A549 (cell line): ENCODE data around the gene EML2.

Experiments
- EHMT2 ChIP-seq: fragments of 200-600 bp; sonication (generic); IDR thresholded peaks from 2 replicates; pipeline ENCODE4 v1.6.1; 2016; ENCODE audit warnings: antibody characterized with exemption, low read depth, mild to moderate bottlenecking, moderate library complexity
- JUNB ChIP-seq: fragments of >200 bp; sonication (Bioruptor Twin); formaldehyde crosslinking; IDR thresholded peaks from 2 replicates; pipeline ENCODE4 v1.6.1; 2016
- MAFK ChIP-seq: fragments of 450-650 bp; IDR thresholded peaks from 2 replicates; pipeline ENCODE4 v1.6.1; 2014; ENCODE audit not compliant: partially characterized antibody
- POLR2A ChIP-seq: IDR thresholded peaks from 2 replicates; pipeline ENCODE4 v1.6.1; 2012; ENCODE audit warnings: mild to moderate bottlenecking, low read length
- SMC3 ChIP-seq: fragments of >200 bp; sonication (Bioruptor Twin); formaldehyde crosslinking; IDR thresholded peaks from 3 replicates; pipeline ENCODE4 v1.6.1; 2018; ENCODE audit warnings: inconsistent platforms
- TF ChIP-seq, protein P1 (sequence below): fragments of >200 bp; sonication (Bioruptor Twin); formaldehyde crosslinking; IDR thresholded peaks from 3 replicates; pipeline ENCODE4 v1.5.1; 2016
- TF ChIP-seq, protein P2 (sequence below): fragments of 200-600 bp; sonication (generic); IDR thresholded peaks from 2 replicates; pipeline ENCODE4 v1.6.1; 2016; ENCODE audit warnings: antibody characterized with exemption, mild to moderate bottlenecking, moderate library complexity

DNA sequence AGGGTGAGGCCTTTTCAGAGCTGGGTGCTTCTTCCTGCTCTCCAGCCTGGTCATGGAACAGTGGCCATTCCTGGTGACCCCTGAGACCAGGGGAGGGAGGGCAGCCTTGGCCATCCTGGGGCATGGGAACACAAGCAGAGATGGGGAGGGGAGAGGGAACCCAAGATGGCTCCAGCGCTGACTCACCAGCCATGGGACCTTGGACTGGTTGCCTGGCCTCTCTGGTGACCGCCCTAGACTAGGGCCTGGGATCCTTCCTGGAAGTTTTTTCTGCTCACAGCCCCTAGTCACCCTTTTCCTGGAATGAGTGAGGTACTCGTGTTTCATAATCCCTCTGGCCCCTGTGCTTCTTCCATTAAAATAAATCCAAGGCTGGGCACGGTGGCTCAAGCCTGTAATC, 51.3 kb downstream of the EML2 start:
- TF ChIP-seq POLR2A (no peak), EHMT2 (no peak), SMC3 (no peak), MAFK (no peak), JUNB (no peak)
- TF ChIP-seq, protein P1, sequence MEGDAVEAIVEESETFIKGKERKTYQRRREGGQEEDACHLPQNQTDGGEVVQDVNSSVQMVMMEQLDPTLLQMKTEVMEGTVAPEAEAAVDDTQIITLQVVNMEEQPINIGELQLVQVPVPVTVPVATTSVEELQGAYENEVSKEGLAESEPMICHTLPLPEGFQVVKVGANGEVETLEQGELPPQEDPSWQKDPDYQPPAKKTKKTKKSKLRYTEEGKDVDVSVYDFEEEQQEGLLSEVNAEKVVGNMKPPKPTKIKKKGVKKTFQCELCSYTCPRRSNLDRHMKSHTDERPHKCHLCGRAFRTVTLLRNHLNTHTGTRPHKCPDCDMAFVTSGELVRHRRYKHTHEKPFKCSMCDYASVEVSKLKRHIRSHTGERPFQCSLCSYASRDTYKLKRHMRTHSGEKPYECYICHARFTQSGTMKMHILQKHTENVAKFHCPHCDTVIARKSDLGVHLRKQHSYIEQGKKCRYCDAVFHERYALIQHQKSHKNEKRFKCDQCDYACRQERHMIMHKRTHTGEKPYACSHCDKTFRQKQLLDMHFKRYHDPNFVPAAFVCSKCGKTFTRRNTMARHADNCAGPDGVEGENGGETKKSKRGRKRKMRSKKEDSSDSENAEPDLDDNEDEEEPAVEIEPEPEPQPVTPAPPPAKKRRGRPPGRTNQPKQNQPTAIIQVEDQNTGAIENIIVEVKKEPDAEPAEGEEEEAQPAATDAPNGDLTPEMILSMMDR, result no peak
- TF ChIP-seq, protein P2, sequence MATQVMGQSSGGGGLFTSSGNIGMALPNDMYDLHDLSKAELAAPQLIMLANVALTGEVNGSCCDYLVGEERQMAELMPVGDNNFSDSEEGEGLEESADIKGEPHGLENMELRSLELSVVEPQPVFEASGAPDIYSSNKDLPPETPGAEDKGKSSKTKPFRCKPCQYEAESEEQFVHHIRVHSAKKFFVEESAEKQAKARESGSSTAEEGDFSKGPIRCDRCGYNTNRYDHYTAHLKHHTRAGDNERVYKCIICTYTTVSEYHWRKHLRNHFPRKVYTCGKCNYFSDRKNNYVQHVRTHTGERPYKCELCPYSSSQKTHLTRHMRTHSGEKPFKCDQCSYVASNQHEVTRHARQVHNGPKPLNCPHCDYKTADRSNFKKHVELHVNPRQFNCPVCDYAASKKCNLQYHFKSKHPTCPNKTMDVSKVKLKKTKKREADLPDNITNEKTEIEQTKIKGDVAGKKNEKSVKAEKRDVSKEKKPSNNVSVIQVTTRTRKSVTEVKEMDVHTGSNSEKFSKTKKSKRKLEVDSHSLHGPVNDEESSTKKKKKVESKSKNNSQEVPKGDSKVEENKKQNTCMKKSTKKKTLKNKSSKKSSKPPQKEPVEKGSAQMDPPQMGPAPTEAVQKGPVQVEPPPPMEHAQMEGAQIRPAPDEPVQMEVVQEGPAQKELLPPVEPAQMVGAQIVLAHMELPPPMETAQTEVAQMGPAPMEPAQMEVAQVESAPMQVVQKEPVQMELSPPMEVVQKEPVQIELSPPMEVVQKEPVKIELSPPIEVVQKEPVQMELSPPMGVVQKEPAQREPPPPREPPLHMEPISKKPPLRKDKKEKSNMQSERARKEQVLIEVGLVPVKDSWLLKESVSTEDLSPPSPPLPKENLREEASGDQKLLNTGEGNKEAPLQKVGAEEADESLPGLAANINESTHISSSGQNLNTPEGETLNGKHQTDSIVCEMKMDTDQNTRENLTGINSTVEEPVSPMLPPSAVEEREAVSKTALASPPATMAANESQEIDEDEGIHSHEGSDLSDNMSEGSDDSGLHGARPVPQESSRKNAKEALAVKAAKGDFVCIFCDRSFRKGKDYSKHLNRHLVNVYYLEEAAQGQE, result no peak
